Endothelial cell (in vitro differentiated cells): ENCODE measurements around the gene TP53TG5. TPM values are rescaled to one million over a fixed set of nuclear protein-coding genes. Genes with fewer than 3 reads are reported as not detected.
A peak's percentile ranks its signal among the peaks of the same experiment; 100 is the strongest.

ENCODE experiments used
- DNase-seq: peaks from one replicate; pipeline ENCODE4 v3.0.0; 2021; ENCODE audit warnings: low spot score
- H3K27ac Mint-ChIP-seq: one replicate; pipeline ENCODE4 v1.8.0; 2021; ENCODE audit warnings: mixed read lengths, inconsistent platforms; ENCODE audit not compliant: unreplicated experiment
- H3K27me3 Mint-ChIP-seq: one replicate; pipeline ENCODE4 v1.8.0; 2021; ENCODE audit warnings: mild to moderate bottlenecking, moderate library complexity, mixed read lengths, inconsistent platforms; ENCODE audit not compliant: unreplicated experiment
- H3K36me3 Mint-ChIP-seq: one replicate; pipeline ENCODE4 v1.8.0; 2021; ENCODE audit warnings: mild to moderate bottlenecking, low read depth, mixed read lengths, inconsistent platforms; ENCODE audit not compliant: unreplicated experiment
- H3K4me1 Mint-ChIP-seq: one replicate; pipeline ENCODE4 v1.8.0; 2021; ENCODE audit warnings: mild to moderate bottlenecking, mixed read lengths, inconsistent platforms; ENCODE audit not compliant: unreplicated experiment
- H3K4me3 Mint-ChIP-seq: one replicate; pipeline ENCODE4 v1.8.0; 2021; ENCODE audit warnings: mild to moderate bottlenecking, mixed read lengths, inconsistent platforms; ENCODE audit not compliant: unreplicated experiment
- H3K9me3 Mint-ChIP-seq: one replicate; pipeline ENCODE4 v1.8.0; 2021; ENCODE audit warnings: mixed read lengths, inconsistent platforms; ENCODE audit not compliant: unreplicated experiment
- CTCF ChIP-seq: fragments of 200-600 bp; sonication (generic); IDR thresholded peaks from one replicate; pipeline ENCODE4 v1.5.0; 2021; ENCODE audit warnings: antibody characterized with exemption; ENCODE audit not compliant: unreplicated experiment
- total RNA-seq: library from RNA; stranded (reverse); fragmentation: NEBNext Ultra II Directional; extraction: Animal tissue kit (Norgen Biotek cat#: 25700); gene quantifications from one replicate; pipeline ENCODE4 v1.2.1, GENCODE V29; 2021; ENCODE audit not compliant: unreplicated experiment

Gene TP53TG5
- total RNA-seq, 1 donor from 2014 or later = not detected

GRCh38 chr20:45362804-45363610 is 15.1 kb downstream of the TP53TG5 start, which contains the start of gene SYS1:
Gene SYS1, plus strand, starts transcription at chr20:45363156. Its CDS starts 376 bp downstream, at chr20:45363532.
- peak; percentile 73 for TF ChIP-seq CTCF
- Mint-ChIP-seq H3K27me3 (peaks cover 8% of the 10 kb centered on the region), H3K4me1 (peaks cover 15% of the 10 kb centered on the region), H3K36me3 (peaks cover 10% of the 10 kb centered on the region), H3K9me3 (no peaks in the 10 kb centered on the region), H3K4me3 (peak within 1 kb of the TSS; percentile 97), H3K27ac (peak within 1 kb of the TSS; percentile 99)
- DNase-seq = peak; percentile 97

GRCh38 chr20:45361793-45362192 is 16.3 kb downstream of the TP53TG5 start:
- H3K27me3 Mint-ChIP-seq = peaks cover 8% of the 10 kb centered on the region
- no peak for DNase-seq
- H3K36me3 Mint-ChIP-seq = peaks cover 5% of the 10 kb centered on the region
- H3K27ac Mint-ChIP-seq = no peak overlapping the region
- no peaks in the 10 kb centered on the region for H3K9me3 Mint-ChIP-seq
- no peak for TF ChIP-seq CTCF
- no peak overlapping the region for H3K4me3 Mint-ChIP-seq
- peaks cover 15% of the 10 kb centered on the region for H3K4me1 Mint-ChIP-seq

- H3K27ac Mint-ChIP-seq = no peak overlapping the region
- no peak for DNase-seq
- no peak for TF ChIP-seq CTCF
These were observed 18.5 kb downstream of the TP53TG5 start for GRCh38 chr20:45359406-45360148.

GRCh38 chr20:45359069-45359405 is 19.1 kb downstream of the TP53TG5 start:
- Mint-ChIP-seq H3K4me1 (peaks cover 14% of the 10 kb centered on the region), H3K27me3 (peaks cover 8% of the 10 kb centered on the region), H3K27ac (no peak overlapping the region), H3K36me3 (no peaks in the 10 kb centered on the region), H3K9me3 (no peaks in the 10 kb centered on the region), H3K4me3 (no peak overlapping the region)
- DNase-seq = no peak
- TF ChIP-seq CTCF = no peak

More at GRCh38 chr20:45359406-45360148, 18.5 kb downstream of the TP53TG5 start:
- no peak overlapping the region for H3K4me3 Mint-ChIP-seq
- H3K36me3 Mint-ChIP-seq = no peaks in the 10 kb centered on the region
- H3K27me3 Mint-ChIP-seq = peaks cover 8% of the 10 kb centered on the region
- H3K4me1 Mint-ChIP-seq = peaks cover 15% of the 10 kb centered on the region
- no peaks in the 10 kb centered on the region for H3K9me3 Mint-ChIP-seq
